ENCODE results near the gene CCND2. TPM values are rescaled to one million over a fixed set of nuclear protein-coding genes. Genes with fewer than 3 reads are reported as not detected.

The CCND2 gene
- total and polyA plus RNA-seq, 2 of the 8 experiments (the other 6 are each of a cell fraction or from before 2014, with no cell fraction given): 41.7 to 223 TPM

GRCh38 chr12:4274396-4275015, 944 bp downstream of the CCND2 start:
- 1% methylated on average over 32 of the region's 42 CpGs; no CpG with 5 or more reads in 1 of the 2 experiments for WGBS, 2 experiments (ENCODE audit: extremely low coverage in 1 of 2, insufficient coverage in 1 of 2, insufficient read length in 1 of 2, insufficient replicate concordance in 2 of 2, low coverage in 1 of 2, low lambda C conversion rate in 2 of 2, missing lambda C conversion rate in 1 of 2)
- peak overlapping the region; percentile 80 to 86 (median 82) for H3K9ac ChIP-seq (replicated peaks in 1 of 4; ENCODE audit: extremely low read depth in 1 of 4, low read depth in 3 of 4, low read length in 3 of 4)
- no peak for TF ChIP-seq TBP (IDR thresholded peaks at IDR 0.05; ENCODE audit: low read depth, low read length)
- TF ChIP-seq TAF1 (IDR thresholded peaks at IDR 0.05; ENCODE audit: low read depth, low read length): 0 out of 2 replicates have a peak, but pooled peaks have one; percentile 9
- no peak for TF ChIP-seq ZNF274 (IDR thresholded peaks at IDR 0.05; ENCODE audit: borderline replicate concordance, extremely low read depth, low read length)
- TF ChIP-seq, protein P1, sequence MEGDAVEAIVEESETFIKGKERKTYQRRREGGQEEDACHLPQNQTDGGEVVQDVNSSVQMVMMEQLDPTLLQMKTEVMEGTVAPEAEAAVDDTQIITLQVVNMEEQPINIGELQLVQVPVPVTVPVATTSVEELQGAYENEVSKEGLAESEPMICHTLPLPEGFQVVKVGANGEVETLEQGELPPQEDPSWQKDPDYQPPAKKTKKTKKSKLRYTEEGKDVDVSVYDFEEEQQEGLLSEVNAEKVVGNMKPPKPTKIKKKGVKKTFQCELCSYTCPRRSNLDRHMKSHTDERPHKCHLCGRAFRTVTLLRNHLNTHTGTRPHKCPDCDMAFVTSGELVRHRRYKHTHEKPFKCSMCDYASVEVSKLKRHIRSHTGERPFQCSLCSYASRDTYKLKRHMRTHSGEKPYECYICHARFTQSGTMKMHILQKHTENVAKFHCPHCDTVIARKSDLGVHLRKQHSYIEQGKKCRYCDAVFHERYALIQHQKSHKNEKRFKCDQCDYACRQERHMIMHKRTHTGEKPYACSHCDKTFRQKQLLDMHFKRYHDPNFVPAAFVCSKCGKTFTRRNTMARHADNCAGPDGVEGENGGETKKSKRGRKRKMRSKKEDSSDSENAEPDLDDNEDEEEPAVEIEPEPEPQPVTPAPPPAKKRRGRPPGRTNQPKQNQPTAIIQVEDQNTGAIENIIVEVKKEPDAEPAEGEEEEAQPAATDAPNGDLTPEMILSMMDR (IDR thresholded peaks at IDR 0.05; ENCODE audit: control extremely low read depth in 1 of 3, insufficient read depth in 1 of 3, low read depth in 1 of 3, low read length in 3 of 3): no peak
- no peak for TF ChIP-seq SRF (IDR thresholded peaks at IDR 0.05; ENCODE audit: low read depth, low read length)
- TF ChIP-seq ASH2L (IDR thresholded peaks at IDR 0.05; ENCODE audit: low read length): no peak
- TF ChIP-seq CHD2 (IDR thresholded peaks at IDR 0.05; ENCODE audit: low read length): no peak
- no peak for TF ChIP-seq SP4 (IDR thresholded peaks at IDR 0.05; ENCODE audit: low read length)
- TF ChIP-seq EP300 (IDR thresholded peaks at IDR 0.05; ENCODE audit: borderline replicate concordance in 1 of 2, low read depth in 2 of 2, low read length in 2 of 2): no peak
- no peak for TF ChIP-seq TCF12 (IDR thresholded peaks at IDR 0.05; ENCODE audit: low read depth, low read length)

More at GRCh38 chr12:4274396-4275015, 944 bp downstream of the CCND2 start:
- Histone ChIP-seq H2BK120ac (replicated peaks; ENCODE audit: low read depth, low read length) (no peak overlapping the region), H4K5ac (ENCODE audit: insufficient read length, low read depth, low read length) (no peak overlapping the region), H2BK5ac (ENCODE audit: low read depth, low read length) (peak overlapping the region; percentile 98), H3K9me3 (ENCODE audit: insufficient read depth in 2 of 2, low read depth in 1 of 2, low read length in 1 of 2) (no peaks in the 10 kb centered on the region), H2BK15ac (ENCODE audit: low read length) (peak overlapping the region; percentile 72; the same call in 1 of the 2 replicates), H3K4ac (replicated peaks; ENCODE audit: insufficient read length, low read depth, low read length) (peak overlapping the region; percentile 55), H3K4me2 (ENCODE audit: insufficient read depth in 1 of 2, low read depth in 2 of 2, low read length in 2 of 2) (peak overlapping the region; percentile 93 to 99), H4K8ac (ENCODE audit: extremely low read depth, insufficient read depth, low read length) (peak overlapping the region; percentile 69), H3K4me1 (replicated peaks in 1 of 4; ENCODE audit: control insufficient read depth in 3 of 4, insufficient read depth in 4 of 4, low read length in 3 of 4) (peaks cover 9 to 29% (median 14%) of the 10 kb centered on the region in 4 experiments), H3K79me2 (ENCODE audit: control insufficient read depth in 1 of 2, insufficient read depth in 2 of 2, low read length in 2 of 2) (peaks cover 7 to 57% of the 10 kb centered on the region in 2 experiments; a peak in 3 of 4 replicates), H3K23ac (ENCODE audit: insufficient read length) (no peak overlapping the region), H3K18ac (ENCODE audit: extremely low read depth, low read length) (peak overlapping the region; percentile 91), H4K91ac (replicated peaks; ENCODE audit: insufficient read length, low read length) (no peak overlapping the region), H4K20me1 (replicated peaks in 1 of 2; ENCODE audit: control insufficient read depth in 1 of 2, insufficient read depth in 2 of 2, low read length in 2 of 2) (peaks cover 7 to 19% of the 10 kb centered on the region in 2 experiments), H3K36me3 (ENCODE audit: control insufficient read depth in 2 of 4, insufficient read depth in 4 of 4, low read length in 3 of 4) (peaks cover 16 to 35% (median 26%) of the 10 kb centered on the region in 4 experiments), H3K27ac (ENCODE audit: low read depth, low read length) (peak overlapping the region; percentile 74; the same call in 1 of the 2 replicates), H3K14ac (ENCODE audit: insufficient read length) (peak overlapping the region; percentile 87), H3K23me2 (ENCODE audit: low read depth, low read length) (peaks cover 34% of the 10 kb centered on the region), H2AFZ (ENCODE audit: low read length) (no peak overlapping the region), H2BK12ac (ENCODE audit: low read depth, low read length) (peak overlapping the region; percentile 60), H3K27me3 (replicated peaks in 1 of 4; ENCODE audit: control insufficient read depth in 3 of 4, extremely low read depth in 1 of 4, insufficient read depth in 3 of 4, low read length in 3 of 4) (peaks cover 2 to 26% (median 19%) of the 10 kb centered on the region in 4 experiments; a peak in 6 of 7 replicates), H3K56ac (replicated peaks; ENCODE audit: insufficient read length, low read depth, low read length) (no peak overlapping the region), H3K79me1 (ENCODE audit: low read depth, low read length) (peaks cover 5% of the 10 kb centered on the region; the same call in 1 of the 2 replicates), H3K4me3 (ENCODE audit: extremely low read depth in 1 of 4, insufficient read depth in 2 of 4, low read depth in 3 of 4, low read length in 4 of 4) (peak overlapping the region; percentile 90 to 97 (median 96)), H2AK5ac (ENCODE audit: low read depth, low read length) (no peak overlapping the region), H2BK20ac (ENCODE audit: low read length) (0 out of 2 replicates have a peak overlapping the region, but pooled peaks have one; percentile 13)
- ChIA-PET POLR2A (ENCODE audit: partially characterized antibody) (interaction anchor here (0.7 to 29.3 kb wide), 21 partner anchors 8 to 388 kb away, joined by 3 to 531 read pairs (median 5); partner anchors contain the start of gene TIGAR), CTCF (ENCODE audit: partially characterized antibody) (interaction anchor here (1.6 to 6.7 kb wide), 7 partner anchors 46 to 389 kb away, joined by 6 to 52 read pairs (median 34); no protein-coding TSS in a partner anchor)
- FAIRE-seq (no peak), DNase-seq (ENCODE audit: low read depth in 1 of 2, low spot score in 2 of 2) (peak in 1 of 2 experiments; percentile 62)
